Stimulated activated CD4-positive, alpha-beta T cell treated with anti-CD3 and anti-CD28 coated beads, Interleukin-2, amount 100 ng/mL, for 4 hours (primary cell): ENCODE measurements around the gene MAP3K19.
"Not testable (repeated sequence)": the region's sequence is repeated elsewhere in the genome, so short reads cannot be mapped to it uniquely, and the experiment has no call there.

Source experiments
- DNase-seq: peaks from one replicate; pipeline ENCODE4 v3.0.0-alpha.2; 2020; ENCODE audit warnings: low read depth

MAP3K19 gene

GRCh38 chr2:134980639-134981038, 66.6 kb downstream of the MAP3K19 start:
- DNase-seq, result no peak

GRCh38 chr2:134979221-134979620, 68.0 kb downstream of the MAP3K19 start:
- DNase-seq, result no peak

GRCh38 chr2:134977104-134977503, 70.1 kb downstream of the MAP3K19 start:
- not testable (repeated sequence) for DNase-seq

- DNase-seq, result no peak
Measured at GRCh38 chr2:134976074-134976702, 71.1 kb downstream of the MAP3K19 start.

GRCh38 chr2:134975281-134976009, 71.8 kb downstream of the MAP3K19 start:
- no peak for DNase-seq

GRCh38 chr2:134973241-134974138, 73.8 kb downstream of the MAP3K19 start:
- DNase-seq, result no peak

GRCh38 chr2:134967166-134967565, 80.1 kb downstream of the MAP3K19 start:
- not testable (repeated sequence) for DNase-seq

- no peak for DNase-seq
Measured at GRCh38 chr2:134957477-134957876, 89.8 kb downstream of the MAP3K19 start.

- no peak for DNase-seq
Measured at GRCh38 chr2:134955744-134956143, 91.5 kb downstream of the MAP3K19 start.

GRCh38 chr2:134954065-134954464, 93.2 kb downstream of the MAP3K19 start:
- DNase-seq, result no peak

GRCh38 chr2:134952608-134953007, 94.6 kb downstream of the MAP3K19 start:
- DNase-seq, result no peak

- DNase-seq, result no peak
Measured at GRCh38 chr2:134950886-134951285, 96.4 kb downstream of the MAP3K19 start.

GRCh38 chr2:134949981-134950708, 97.1 kb downstream of the MAP3K19 start:
- no peak for DNase-seq

GRCh38 chr2:134946073-134946472, 101.2 kb downstream of the MAP3K19 start:
- DNase-seq, result no peak

- DNase-seq, result no peak
Measured at GRCh38 chr2:134944975-134945374, 102.3 kb downstream of the MAP3K19 start.

GRCh38 chr2:134943540-134943939, 103.7 kb downstream of the MAP3K19 start:
- no peak for DNase-seq

GRCh38 chr2:134936691-134937090, 110.6 kb downstream of the MAP3K19 start:
- no peak for DNase-seq

GRCh38 chr2:134934641-134935040, 112.6 kb downstream of the MAP3K19 start:
- no peak for DNase-seq

- DNase-seq, result no peak
Measured at GRCh38 chr2:134934150-134934549, 113.1 kb downstream of the MAP3K19 start.

GRCh38 chr2:134933732-134934131, 113.5 kb downstream of the MAP3K19 start:
- no peak for DNase-seq

GRCh38 chr2:134932864-134933526, 114.3 kb downstream of the MAP3K19 start:
- DNase-seq, result no peak
